Smooth muscle cell (in vitro differentiated cells): ENCODE data around the gene TBCA. TPM values are rescaled to one million over a fixed set of nuclear protein-coding genes. Genes with fewer than 3 reads are reported as not detected.

Experiments used
- DNase-seq: peaks from one replicate; lab custom pipeline; 2025; ENCODE audit not compliant: unreplicated experiment; lab: John Stamatoyannopoulos, UW
- H2AFZ ChIP-seq: fragments of 200-600 bp; sonication (generic); 2 replicates; pipeline ENCODE4 v1.6.0; 2016; ENCODE audit warnings: antibody characterized with exemption, low read depth, mild to moderate bottlenecking
- H3F3A ChIP-seq: fragments of 200-600 bp; sonication (generic); 2 replicates; pipeline ENCODE4 v1.6.0; 2017; ENCODE audit warnings: antibody characterized with exemption, low read depth
- H3K27ac ChIP-seq: fragments of 200-600 bp; sonication (generic); 2 replicates; pipeline ENCODE4 v1.5.1; 2016; ENCODE audit warnings: low read depth, mild to moderate bottlenecking
- H3K27me3 ChIP-seq: fragments of 200-600 bp; sonication (generic); 2 replicates; pipeline ENCODE4 v1.6.1; 2016; ENCODE audit warnings: low read depth, mild to moderate bottlenecking
- H3K36me3 ChIP-seq: fragments of 200-600 bp; sonication (generic); 2 replicates; pipeline ENCODE4 v1.5.1; 2016; ENCODE audit warnings: low read depth
- H3K4me1 ChIP-seq: fragments of 200-600 bp; sonication (generic); 2 replicates; pipeline ENCODE4 v1.5.1; 2016; ENCODE audit warnings: low read depth
- H3K4me2 ChIP-seq: fragments of 200-600 bp; sonication (generic); 2 replicates; pipeline ENCODE4 v1.6.0; 2016; ENCODE audit warnings: mild to moderate bottlenecking
- H3K4me3 ChIP-seq: fragments of 200-600 bp; sonication (generic); 2 replicates; pipeline ENCODE4 v1.5.1; 2016; ENCODE audit warnings: mild to moderate bottlenecking
- H3K79me2 ChIP-seq: fragments of 200-600 bp; sonication (generic); 2 replicates; pipeline ENCODE4 v1.6.0; 2016; ENCODE audit warnings: low read depth, mild to moderate bottlenecking
- H3K9ac ChIP-seq: fragments of 200-600 bp; sonication (generic); 2 replicates; pipeline ENCODE4 v1.6.0; 2016; ENCODE audit warnings: low read depth
- H3K9me3 ChIP-seq: fragments of 200-600 bp; sonication (generic); replicated peaks from 2 replicates; pipeline ENCODE4 v1.5.1; 2016; ENCODE audit warnings: low read depth
- H4K20me1 ChIP-seq: fragments of 200-600 bp; sonication (generic); 2 replicates; pipeline ENCODE4 v1.6.0; 2016; ENCODE audit warnings: low read depth
- CTCF ChIP-seq: fragments of 200-600 bp; sonication (generic); IDR thresholded peaks from 2 replicates; pipeline ENCODE4 v1.5.1; 2017; ENCODE audit warnings: borderline replicate concordance, mild to moderate bottlenecking, antibody characterized with exemption; ENCODE audit not compliant: insufficient read depth, poor library complexity, severe bottlenecking
- WGBS: methylation state at CpG from one replicate; pipeline ENCODE4 v1.1.7; 2016; ENCODE audit warnings: low lambda C conversion rate; 5-methylcytosine and 5-hydroxymethylcytosine counted together
- polyA plus RNA-seq: library from polyadenylated mRNA; unstranded; fragments of >200 nt; fragmentation: Nextera tagmentation; extraction: Ambion mirVana; gene quantifications from 2 replicates; pipeline ENCODE4 v1.2.1, GENCODE V29; 2016
- total RNA-seq: library from RNA; depleted of rRNA; stranded (reverse); fragments of >200 nt; gene quantifications from 2 replicates; pipeline ENCODE4 v1.2.3, GENCODE V29; 2014

TBCA gene
- total and polyA plus RNA-seq, 2 experiments from 2014 or later: 198 to 218 TPM

GRCh38 chr5:77727190-77727589, 48.9 kb downstream of the TBCA start:
- Histone ChIP-seq H4K20me1 (peaks cover 97% of the 10 kb centered on the region), H3K27me3 (no peaks in the 10 kb centered on the region), H3K4me1 (no peaks in the 10 kb centered on the region), H2AFZ (no peak overlapping the region), H3K9ac (no peak overlapping the region), H3K27ac (no peak overlapping the region), H3F3A (peaks cover 3% of the 10 kb centered on the region), H3K9me3 (no peaks in the 10 kb centered on the region), H3K36me3 (no peaks in the 10 kb centered on the region), H3K4me2 (no peak overlapping the region), H3K79me2 (peaks cover 100% of the 10 kb centered on the region), H3K4me3 (no peak overlapping the region)
- DNase-seq: no peak
- TF ChIP-seq CTCF: no peak
- 95% methylated on average over 3 of the region's 3 CpGs for WGBS

GRCh38 chr5:77725616-77726015, 50.5 kb downstream of the TBCA start:
- no peaks in the 10 kb centered on the region for H3K27me3 ChIP-seq
- H3K36me3 ChIP-seq: no peaks in the 10 kb centered on the region
- H3K27ac ChIP-seq: no peak overlapping the region
- H4K20me1 ChIP-seq: peaks cover 97% of the 10 kb centered on the region
- no peak overlapping the region for H3K4me3 ChIP-seq
- WGBS: 92% methylated on average over 7 of the region's 7 CpGs
- peaks cover 100% of the 10 kb centered on the region for H3K79me2 ChIP-seq
- DNase-seq: no peak
- no peaks in the 10 kb centered on the region for H3K9me3 ChIP-seq
- H3K4me1 ChIP-seq: no peaks in the 10 kb centered on the region
- H3K4me2 ChIP-seq: no peak overlapping the region
- no peak for TF ChIP-seq CTCF
- H2AFZ ChIP-seq: no peak overlapping the region
- no peak overlapping the region for H3K9ac ChIP-seq
- peaks cover 3% of the 10 kb centered on the region for H3F3A ChIP-seq

GRCh38 chr5:77724934-77725333, 51.2 kb downstream of the TBCA start:
- H3K4me2 ChIP-seq: no peak overlapping the region
- peaks cover 100% of the 10 kb centered on the region for H3K79me2 ChIP-seq
- no peaks in the 10 kb centered on the region for H3K4me1 ChIP-seq

More at GRCh38 chr5:77724934-77725333, 51.2 kb downstream of the TBCA start:
- DNase-seq: no peak
- H3K4me3 ChIP-seq: no peak overlapping the region
- peaks cover 3% of the 10 kb centered on the region for H3F3A ChIP-seq
- H3K36me3 ChIP-seq: no peaks in the 10 kb centered on the region
- no peak overlapping the region for H3K9ac ChIP-seq
- H2AFZ ChIP-seq: no peak overlapping the region
- no peak for TF ChIP-seq CTCF
- H3K27ac ChIP-seq: no peak overlapping the region
- no peaks in the 10 kb centered on the region for H3K27me3 ChIP-seq
- H3K9me3 ChIP-seq: no peaks in the 10 kb centered on the region
- H4K20me1 ChIP-seq: peaks cover 99% of the 10 kb centered on the region
- WGBS: 79% methylated on average over 5 of the region's 5 CpGs
